IPS-18a (cell line): ENCODE data around the gene CCL17.

Experiments
- H3K27ac ChIP-seq: one replicate; pipeline ENCODE4 v1.5.1; 2013; ENCODE audit warnings: low read length
- H3K27me3 ChIP-seq: one replicate; pipeline ENCODE4 v1.6.1; 2013; ENCODE audit warnings: mild to moderate bottlenecking, low read length; ENCODE audit not compliant: control insufficient read depth, insufficient read depth
- H3K36me3 ChIP-seq: one replicate; pipeline ENCODE4 v1.6.1; 2013; ENCODE audit warnings: low read depth, low read length; ENCODE audit not compliant: control insufficient read depth
- H3K4me1 ChIP-seq: one replicate; pipeline ENCODE4 v1.6.1; 2013; ENCODE audit warnings: low read depth, low read length; ENCODE audit not compliant: control insufficient read depth
- H3K4me3 ChIP-seq: one replicate; pipeline ENCODE4 v1.5.1; 2013; ENCODE audit warnings: low read length
- H3K9ac ChIP-seq: one replicate; pipeline ENCODE4 v1.6.1; 2013; ENCODE audit warnings: mild to moderate bottlenecking, low read length, moderate library complexity
- H3K9me3 ChIP-seq: one replicate; pipeline ENCODE4 v1.6.1; 2013; ENCODE audit warnings: low read depth, low read length; ENCODE audit not compliant: control insufficient read depth

The CCL17 gene

DNA sequence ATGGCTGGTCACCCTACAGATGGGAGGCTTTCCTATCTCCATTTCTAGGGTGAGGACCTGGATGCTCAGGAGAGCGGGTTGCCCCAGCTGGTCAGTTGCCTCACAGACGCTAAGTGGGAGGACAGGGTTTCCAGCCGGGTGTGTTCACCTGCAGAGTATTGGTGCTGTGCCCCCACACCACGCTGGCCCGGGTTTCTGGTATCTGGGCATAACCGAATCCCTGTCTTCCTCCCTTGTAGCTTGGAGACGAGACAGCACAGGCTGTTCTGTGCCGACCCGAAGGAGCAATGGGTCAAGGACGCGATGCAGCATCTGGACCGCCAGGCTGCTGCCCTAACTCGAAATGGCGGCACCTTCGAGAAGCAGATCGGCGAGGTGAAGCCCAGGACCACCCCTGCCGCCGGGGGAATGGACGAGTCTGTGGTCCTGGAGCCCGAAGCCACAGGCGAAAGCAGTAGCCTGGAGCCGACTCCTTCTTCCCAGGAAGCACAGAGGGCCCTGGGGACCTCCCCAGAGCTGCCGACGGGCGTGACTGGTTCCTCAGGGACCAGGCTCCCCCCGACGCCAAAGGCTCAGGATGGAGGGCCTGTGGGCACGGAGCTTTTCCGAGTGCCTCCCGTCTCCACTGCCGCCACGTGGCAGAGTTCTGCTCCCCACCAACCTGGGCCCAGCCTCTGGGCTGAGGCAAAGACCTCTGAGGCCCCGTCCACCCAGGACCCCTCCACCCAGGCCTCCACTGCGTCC lies 22.6 kb upstream of the CCL17 start:
- H3K4me1 ChIP-seq = peaks cover 4% of the 10 kb centered on the region
- H3K36me3 ChIP-seq = no peaks in the 10 kb centered on the region
- H3K27me3 ChIP-seq = no peaks in the 10 kb centered on the region
- no peak overlapping the region for H3K27ac ChIP-seq
- H3K9ac ChIP-seq = no peak overlapping the region
- no peaks in the 10 kb centered on the region for H3K9me3 ChIP-seq
- no peak overlapping the region for H3K4me3 ChIP-seq

DNA sequence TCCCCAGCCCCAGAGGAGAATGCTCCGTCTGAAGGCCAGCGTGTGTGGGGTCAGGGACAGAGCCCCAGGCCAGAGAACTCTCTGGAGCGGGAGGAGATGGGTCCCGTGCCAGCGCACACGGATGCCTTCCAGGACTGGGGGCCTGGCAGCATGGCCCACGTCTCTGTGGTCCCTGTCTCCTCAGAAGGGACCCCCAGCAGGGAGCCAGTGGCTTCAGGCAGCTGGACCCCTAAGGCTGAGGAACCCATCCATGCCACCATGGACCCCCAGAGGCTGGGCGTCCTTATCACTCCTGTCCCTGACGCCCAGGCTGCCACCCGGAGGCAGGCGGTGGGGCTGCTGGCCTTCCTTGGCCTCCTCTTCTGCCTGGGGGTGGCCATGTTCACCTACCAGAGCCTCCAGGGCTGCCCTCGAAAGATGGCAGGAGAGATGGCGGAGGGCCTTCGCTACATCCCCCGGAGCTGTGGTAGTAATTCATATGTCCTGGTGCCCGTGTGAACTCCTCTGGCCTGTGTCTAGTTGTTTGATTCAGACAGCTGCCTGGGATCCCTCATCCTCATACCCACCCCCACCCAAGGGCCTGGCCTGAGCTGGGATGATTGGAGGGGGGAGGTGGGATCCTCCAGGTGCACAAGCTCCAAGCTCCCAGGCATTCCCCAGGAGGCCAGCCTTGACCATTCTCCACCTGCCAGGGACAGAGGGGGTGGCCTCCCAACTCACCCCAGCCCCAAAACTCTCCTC lies 21.9 kb upstream of the CCL17 start:
- no peaks in the 10 kb centered on the region for H3K9me3 ChIP-seq
- peaks cover 4% of the 10 kb centered on the region for H3K4me1 ChIP-seq
- H3K27ac ChIP-seq = no peak overlapping the region
- no peak overlapping the region for H3K4me3 ChIP-seq
- no peaks in the 10 kb centered on the region for H3K27me3 ChIP-seq
- H3K9ac ChIP-seq = no peak overlapping the region
- no peaks in the 10 kb centered on the region for H3K36me3 ChIP-seq

DNA sequence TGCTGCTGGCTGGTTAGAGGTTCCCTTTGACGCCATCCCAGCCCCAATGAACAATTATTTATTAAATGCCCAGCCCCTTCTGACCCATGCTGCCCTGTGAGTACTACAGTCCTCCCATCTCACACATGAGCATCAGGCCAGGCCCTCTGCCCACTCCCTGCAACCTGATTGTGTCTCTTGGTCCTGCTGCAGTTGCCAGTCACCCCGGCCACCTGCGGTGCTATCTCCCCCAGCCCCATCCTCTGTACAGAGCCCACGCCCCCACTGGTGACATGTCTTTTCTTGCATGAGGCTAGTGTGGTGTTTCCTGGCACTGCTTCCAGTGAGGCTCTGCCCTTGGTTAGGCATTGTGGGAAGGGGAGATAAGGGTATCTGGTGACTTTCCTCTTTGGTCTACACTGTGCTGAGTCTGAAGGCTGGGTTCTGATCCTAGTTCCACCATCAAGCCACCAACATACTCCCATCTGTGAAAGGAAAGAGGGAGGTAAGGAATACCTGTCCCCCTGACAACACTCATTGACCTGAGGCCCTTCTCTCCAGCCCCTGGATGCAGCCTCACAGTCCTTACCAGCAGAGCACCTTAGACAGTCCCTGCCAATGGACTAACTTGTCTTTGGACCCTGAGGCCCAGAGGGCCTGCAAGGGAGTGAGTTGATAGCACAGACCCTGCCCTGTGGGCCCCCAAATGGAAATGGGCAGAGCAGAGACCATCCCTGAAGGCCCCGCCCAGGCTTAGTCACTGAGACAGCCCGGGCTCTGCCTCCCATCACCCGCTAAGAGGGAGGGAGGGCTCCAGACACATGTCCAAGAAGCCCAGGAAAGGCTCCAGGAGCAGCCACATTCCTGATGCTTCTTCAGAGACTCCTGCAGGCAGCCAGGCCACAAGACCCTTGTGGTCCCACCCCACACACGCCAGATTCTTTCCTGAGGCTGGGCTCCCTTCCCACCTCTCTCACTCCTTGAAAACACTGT lies 21.0 kb upstream of the CCL17 start:
- H3K36me3 ChIP-seq = no peaks in the 10 kb centered on the region
- no peak overlapping the region for H3K27ac ChIP-seq
- H3K27me3 ChIP-seq = no peaks in the 10 kb centered on the region
- no peak overlapping the region for H3K9ac ChIP-seq
- peaks cover 4% of the 10 kb centered on the region for H3K4me1 ChIP-seq
- no peaks in the 10 kb centered on the region for H3K9me3 ChIP-seq
- no peak overlapping the region for H3K4me3 ChIP-seq

DNA sequence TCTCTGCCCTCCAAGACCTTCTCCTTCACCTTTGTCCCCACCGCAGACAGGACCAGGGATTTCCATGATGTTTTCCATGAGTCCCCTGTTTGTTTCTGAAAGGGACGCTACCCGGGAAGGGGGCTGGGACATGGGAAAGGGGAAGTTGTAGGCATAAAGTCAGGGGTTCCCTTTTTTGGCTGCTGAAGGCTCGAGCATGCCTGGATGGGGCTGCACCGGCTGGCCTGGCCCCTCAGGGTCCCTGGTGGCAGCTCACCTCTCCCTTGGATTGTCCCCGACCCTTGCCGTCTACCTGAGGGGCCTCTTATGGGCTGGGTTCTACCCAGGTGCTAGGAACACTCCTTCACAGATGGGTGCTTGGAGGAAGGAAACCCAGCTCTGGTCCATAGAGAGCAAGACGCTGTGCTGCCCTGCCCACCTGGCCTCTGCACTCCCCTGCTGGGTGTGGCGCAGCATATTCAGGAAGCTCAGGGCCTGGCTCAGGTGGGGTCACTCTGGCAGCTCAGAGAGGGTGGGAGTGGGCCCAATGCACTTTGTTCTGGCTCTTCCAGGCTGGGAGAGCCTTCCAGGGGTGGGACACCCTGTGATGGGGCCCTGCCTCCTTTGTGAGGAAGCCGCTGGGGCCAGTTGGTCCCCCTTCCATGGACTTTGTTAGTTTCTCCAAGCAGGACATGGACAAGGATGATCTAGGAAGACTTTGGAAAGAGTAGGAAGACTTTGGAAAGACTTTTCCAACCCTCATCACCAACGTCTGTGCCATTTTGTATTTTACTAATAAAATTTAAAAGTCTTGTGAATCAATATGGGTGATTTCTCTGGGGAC lies 20.1 kb upstream of the CCL17 start:
- H3K27ac ChIP-seq = no peak overlapping the region
- H3K4me1 ChIP-seq = peaks cover 4% of the 10 kb centered on the region
- no peak overlapping the region for H3K9ac ChIP-seq
- no peak overlapping the region for H3K4me3 ChIP-seq
- no peaks in the 10 kb centered on the region for H3K36me3 ChIP-seq
- H3K27me3 ChIP-seq = no peaks in the 10 kb centered on the region
- no peaks in the 10 kb centered on the region for H3K9me3 ChIP-seq

DNA sequence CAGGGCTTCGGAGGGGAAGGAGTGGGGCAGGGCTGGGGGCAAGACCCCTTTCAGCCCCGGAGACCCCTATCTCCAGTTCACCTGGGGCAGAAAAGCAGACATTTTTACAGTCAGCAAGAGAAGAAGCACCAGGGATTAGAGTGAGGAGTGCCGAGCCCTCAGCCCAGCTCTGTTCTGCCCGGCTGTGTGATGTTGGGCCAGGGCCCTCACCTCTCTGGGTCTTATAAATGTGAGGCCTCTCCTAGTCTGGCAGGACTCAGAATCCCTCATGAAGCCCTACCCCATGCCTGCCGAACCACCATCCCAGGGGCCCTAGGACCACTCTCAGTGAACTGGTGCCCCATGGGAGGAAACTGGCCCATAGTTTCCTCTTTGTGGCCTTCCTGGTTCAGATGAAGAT lies 19.5 kb upstream of the CCL17 start:
- H3K4me3 ChIP-seq = no peak overlapping the region
- H3K9ac ChIP-seq = no peak overlapping the region
- no peaks in the 10 kb centered on the region for H3K9me3 ChIP-seq
- H3K4me1 ChIP-seq = peaks cover 4% of the 10 kb centered on the region
- H3K27me3 ChIP-seq = no peaks in the 10 kb centered on the region
- no peak overlapping the region for H3K27ac ChIP-seq
- H3K36me3 ChIP-seq = no peaks in the 10 kb centered on the region

DNA sequence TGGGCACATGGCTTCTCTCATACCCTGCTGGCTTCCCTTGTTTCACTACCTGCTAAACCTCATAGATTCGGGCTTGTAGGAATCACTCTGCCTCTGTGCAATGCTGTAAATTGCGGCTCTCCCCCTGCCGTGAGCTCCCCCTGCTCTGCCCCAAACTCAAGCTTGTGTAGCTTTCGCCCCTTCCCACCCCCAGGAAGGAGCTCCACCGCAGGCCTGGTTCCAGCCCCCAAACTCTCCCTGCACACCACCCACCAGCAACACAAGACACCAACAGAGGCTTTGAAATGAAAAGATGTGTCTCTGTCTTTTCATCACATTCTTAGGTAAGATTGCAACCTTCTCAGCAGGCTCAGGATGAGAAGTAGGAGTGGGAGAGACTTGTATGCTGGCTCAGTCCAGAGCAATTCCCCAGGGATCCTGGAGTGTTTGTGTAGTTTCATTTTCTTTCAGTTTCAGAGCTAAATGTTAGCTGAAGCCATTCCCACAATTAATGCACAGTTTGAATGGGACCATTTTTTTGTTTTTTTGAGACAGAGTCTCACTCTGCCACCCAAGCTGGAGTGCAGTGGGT lies 18.1 kb upstream of the CCL17 start:
- no peak overlapping the region for H3K27ac ChIP-seq
- no peaks in the 10 kb centered on the region for H3K27me3 ChIP-seq
- no peaks in the 10 kb centered on the region for H3K9me3 ChIP-seq
- no peak overlapping the region for H3K9ac ChIP-seq
- H3K36me3 ChIP-seq = no peaks in the 10 kb centered on the region
- no peak overlapping the region for H3K4me3 ChIP-seq
- peaks cover 4% of the 10 kb centered on the region for H3K4me1 ChIP-seq

DNA sequence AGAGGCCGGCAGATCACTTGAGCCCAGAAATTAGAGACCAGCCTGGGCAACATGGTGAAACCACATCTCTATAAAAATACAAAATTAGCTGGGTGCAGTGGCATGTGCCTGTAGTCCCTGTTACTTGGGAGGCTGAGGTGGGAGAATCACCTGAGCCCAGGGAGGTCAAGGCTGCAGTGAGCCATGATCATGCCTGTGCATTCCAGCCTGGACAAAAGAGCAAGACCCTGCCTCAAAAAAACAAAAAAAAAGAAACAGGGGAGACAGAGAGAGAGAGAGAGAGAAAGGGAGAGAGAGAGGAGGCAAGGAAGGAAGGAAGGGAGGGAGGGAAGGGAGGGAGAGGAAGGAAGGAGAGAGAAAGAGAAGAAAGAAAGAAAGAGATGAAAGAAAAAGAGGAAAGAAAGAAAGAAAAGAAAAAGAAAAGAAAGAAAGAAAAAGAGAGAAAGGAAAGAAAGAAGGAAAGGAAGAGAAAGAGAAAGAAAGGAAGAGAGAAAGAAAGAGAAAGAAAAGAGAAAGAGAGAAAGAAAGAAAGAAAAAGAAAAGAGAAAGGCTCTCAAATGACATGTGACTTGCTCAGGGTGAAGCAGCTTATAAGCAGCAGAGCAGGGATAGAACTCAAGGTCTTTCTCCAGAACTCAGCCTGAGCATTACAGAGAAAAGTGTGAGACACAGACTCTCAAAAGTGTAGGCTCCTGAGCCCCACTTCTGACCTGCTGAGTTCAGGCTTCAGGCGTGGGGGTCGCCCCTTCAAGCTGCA lies 16.8 kb upstream of the CCL17 start:
- Histone ChIP-seq H3K27ac (no peak overlapping the region), H3K4me1 (peaks cover 4% of the 10 kb centered on the region), H3K36me3 (no peaks in the 10 kb centered on the region), H3K9ac (no peak overlapping the region), H3K4me3 (no peak overlapping the region), H3K27me3 (no peaks in the 10 kb centered on the region), H3K9me3 (no peaks in the 10 kb centered on the region)

DNA sequence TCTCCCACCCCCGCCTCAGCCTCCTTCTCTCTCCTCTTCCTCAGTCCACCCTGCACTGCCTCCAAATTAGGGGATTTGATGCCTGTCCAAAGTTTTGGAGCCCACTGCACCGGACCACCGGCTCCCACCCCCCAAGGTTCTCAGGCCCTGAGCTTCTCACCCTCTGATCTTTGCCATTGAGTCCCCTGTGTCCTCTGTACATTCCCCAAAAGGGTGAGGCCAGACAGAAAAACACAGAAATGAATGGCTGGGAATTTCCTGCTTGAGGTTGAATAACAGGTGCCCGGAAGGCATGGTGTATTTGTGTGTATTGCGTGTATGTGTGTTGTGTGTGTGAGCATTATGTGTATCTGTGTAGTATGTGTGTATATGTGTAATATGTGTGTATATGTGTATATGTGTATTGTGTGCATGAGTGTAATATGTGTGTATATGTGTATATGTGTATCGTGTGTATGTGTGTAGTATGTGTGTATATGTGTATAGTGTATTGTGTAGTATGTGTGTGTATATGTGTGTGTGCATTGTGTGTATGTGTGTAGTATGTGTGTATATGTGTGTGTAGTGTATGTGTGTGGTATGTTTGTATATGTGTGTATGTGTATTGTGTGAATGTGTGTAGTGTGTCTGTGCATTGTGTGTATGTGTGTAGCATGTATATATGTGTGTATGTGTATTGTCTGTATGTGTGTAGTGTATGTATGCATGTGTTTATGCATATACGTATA lies 16.0 kb upstream of the CCL17 start:
- Histone ChIP-seq H3K27ac (no peak overlapping the region), H3K4me1 (peaks cover 4% of the 10 kb centered on the region), H3K36me3 (no peaks in the 10 kb centered on the region), H3K9ac (no peak overlapping the region), H3K9me3 (no peaks in the 10 kb centered on the region), H3K27me3 (no peaks in the 10 kb centered on the region), H3K4me3 (no peak overlapping the region)

DNA sequence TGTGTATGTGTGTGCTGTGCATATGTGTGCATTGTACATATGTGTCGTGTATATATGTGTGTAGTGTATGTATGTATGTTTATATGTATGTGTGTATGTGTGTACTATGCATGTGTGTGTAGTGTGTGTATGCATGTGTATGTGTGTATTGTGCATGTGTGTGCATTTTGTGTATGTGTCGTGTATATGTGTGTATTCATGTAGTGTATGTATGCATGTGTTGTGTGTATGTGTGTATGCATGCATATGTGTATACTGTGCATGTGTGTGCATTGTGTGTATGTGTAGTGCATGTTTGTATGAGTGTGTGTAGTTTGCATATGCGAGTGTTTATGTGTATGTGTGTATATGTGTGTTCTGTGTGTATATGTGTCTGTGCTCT lies 15.5 kb upstream of the CCL17 start:
- no peak overlapping the region for H3K9ac ChIP-seq
- H3K9me3 ChIP-seq = no peaks in the 10 kb centered on the region
- no peaks in the 10 kb centered on the region for H3K36me3 ChIP-seq
- no peak overlapping the region for H3K27ac ChIP-seq
- no peaks in the 10 kb centered on the region for H3K27me3 ChIP-seq
- H3K4me3 ChIP-seq = no peak overlapping the region
- H3K4me1 ChIP-seq = peaks cover 4% of the 10 kb centered on the region
